ENCODE data around the gene TMTC2.
A peak's percentile ranks its signal among the peaks of the same experiment; 100 is the strongest.

TMTC2 gene

DNA sequence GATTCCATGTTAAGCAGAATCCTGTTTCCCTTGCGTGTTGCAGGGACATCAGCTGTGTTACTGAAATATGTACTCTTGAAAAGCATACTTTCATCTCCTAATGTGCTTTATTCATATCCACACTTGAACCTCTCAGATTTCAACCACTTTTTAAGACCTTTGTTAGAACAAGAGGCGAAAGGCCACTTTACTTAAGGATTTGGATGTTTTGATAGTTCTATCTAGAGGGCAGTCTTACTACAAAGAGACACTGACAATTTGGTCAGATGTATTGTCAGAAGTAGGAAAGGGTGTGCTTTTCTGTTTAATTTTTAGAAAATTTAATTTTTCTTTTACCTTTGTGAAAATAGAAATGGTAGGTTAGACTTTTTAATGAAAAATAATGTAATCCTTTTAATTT lies 267.9 kb downstream of the TMTC2 start:
- no peak for DNase-seq

DNA sequence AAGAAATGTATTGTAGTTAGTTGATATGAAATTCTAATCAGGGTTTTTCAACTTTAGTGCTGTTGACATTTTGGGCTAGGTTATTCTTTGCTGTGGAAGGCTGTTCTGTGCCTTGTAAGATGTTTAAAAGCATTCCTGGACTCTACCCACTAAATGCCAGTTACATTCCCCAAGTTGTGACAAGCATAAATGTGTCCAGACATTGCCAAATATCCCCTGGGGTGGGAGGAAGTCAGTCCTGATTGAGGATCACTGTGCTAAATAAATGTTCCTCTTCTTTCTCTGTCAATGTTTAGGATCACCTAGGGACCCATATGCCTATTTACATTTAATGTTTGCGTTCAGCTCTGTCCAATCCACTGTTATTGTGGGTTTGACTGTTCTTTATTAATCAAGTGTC lies 268.3 kb downstream of the TMTC2 start:
- DNase-seq, result no peak

DNA sequence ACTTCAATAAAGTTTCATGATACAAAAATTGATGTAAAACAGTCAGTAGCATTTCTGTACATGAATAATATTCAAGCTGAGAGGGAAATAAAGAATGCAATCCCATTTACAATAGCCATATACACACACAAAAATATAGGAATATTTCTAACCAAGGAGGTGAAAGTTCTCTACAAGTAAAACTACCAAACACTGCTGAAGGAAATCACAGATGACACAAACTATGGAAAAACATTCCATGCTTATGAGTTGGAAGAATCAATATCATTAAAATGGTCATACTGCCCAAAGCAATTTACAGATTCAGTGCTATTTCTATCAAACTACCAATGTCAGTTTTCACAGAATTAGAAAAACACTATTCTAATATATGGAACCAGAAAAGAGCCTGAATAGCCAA lies 272.3 kb downstream of the TMTC2 start:
- no peak for DNase-seq

DNA sequence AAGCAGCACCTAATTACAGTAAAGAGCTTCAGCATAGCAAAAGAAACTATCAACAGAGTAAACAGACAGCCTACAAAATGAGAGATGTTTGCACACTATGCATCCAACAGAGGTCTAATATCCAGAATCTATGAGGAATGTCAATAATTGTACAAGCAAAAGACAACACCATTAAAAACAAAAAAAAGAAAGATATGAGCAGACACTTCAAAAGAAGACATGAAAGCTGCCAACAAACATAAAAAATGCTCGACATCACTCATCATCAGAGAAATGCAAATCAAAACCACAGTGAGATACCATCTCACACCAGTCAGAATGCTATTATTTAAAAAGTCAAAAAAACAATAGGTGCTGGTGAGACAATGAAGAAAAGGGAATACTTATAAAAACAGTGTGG lies 273.1 kb downstream of the TMTC2 start:
- DNase-seq, result no peak

DNA sequence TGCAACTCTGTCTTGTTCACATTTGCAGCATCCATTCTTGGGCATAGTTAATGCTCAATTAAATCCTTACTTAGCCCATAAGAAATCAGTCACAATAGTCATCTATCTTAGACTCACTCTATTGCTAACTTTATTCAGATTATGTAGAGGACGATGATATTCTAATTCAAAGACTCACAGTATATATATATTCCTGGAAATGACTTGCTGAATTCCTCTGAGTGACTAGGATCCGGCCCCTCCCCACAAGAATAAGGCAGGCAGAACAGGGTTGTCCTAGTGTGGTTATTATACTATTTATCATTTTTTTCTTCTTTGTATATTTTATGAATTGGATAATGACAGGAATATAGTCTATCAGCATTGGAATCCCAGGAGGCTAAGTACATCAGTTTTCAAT lies 275.1 kb downstream of the TMTC2 start:
- DNase-seq, result no peak

DNA sequence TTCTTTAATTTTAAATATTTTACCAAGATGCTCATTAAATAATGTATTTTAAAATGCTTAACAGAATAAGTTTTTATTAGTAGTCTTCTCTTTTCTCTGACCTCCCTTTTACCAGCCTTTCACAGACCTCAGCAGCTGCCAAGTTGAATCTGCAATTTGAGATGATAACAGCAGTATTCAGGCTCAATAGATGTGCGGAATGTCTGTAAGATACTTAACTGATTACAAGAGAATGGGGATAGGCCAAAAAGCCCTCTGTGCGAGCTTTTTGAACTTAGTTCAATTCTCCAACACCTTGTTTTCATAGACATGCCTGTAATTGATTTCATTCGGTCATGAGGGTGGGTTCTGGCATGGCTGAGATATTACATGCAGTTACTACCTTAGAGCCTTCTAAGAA lies 277.2 kb downstream of the TMTC2 start:
- DNase-seq, result no peak

DNA sequence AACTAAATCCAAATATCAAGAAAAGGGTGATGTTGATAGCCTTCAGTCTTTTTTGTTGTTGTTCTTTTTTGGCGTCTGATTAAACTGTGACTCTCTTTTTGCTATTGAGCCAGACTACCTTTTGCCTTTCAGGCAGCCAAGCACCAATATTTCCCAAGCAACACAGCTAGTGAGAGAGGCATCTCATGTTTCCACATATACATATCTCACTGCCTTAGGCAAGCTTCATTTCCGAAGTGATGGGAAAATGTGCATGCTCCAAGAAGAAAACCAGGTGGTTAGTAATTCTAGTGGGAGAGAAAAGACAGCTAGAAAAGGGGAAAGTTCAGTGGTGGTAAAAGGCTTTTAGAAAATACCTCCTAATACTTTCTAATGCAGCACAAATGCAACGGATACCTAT lies 277.7 kb downstream of the TMTC2 start:
- no peak for DNase-seq

DNA sequence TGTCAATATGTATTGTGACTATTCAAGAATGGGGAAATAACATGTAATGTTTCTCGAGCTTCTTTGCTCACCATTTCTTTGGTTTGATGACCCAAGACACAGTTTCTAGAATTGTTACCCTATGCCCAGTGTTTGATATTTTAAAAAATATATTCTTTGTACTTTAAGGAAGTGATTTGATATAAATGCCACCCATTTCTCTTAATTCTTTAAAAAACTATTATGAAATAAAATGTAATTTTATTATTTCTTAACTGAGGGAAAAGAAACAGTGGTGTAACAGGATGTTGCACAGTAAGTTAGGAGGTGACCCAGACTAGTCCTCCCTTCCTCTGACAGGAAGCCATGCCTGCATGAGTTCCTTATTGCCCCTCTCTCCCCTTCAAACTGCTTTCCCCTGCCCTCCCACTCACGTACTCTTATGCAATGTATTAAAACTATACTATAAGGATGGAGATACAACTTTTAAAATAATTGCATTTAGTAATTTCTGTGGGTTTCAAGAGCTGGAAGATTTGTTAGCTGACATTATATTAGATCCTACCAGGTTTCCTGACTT lies 279.4 kb downstream of the TMTC2 start:
- DNase-seq, result no peak

DNA sequence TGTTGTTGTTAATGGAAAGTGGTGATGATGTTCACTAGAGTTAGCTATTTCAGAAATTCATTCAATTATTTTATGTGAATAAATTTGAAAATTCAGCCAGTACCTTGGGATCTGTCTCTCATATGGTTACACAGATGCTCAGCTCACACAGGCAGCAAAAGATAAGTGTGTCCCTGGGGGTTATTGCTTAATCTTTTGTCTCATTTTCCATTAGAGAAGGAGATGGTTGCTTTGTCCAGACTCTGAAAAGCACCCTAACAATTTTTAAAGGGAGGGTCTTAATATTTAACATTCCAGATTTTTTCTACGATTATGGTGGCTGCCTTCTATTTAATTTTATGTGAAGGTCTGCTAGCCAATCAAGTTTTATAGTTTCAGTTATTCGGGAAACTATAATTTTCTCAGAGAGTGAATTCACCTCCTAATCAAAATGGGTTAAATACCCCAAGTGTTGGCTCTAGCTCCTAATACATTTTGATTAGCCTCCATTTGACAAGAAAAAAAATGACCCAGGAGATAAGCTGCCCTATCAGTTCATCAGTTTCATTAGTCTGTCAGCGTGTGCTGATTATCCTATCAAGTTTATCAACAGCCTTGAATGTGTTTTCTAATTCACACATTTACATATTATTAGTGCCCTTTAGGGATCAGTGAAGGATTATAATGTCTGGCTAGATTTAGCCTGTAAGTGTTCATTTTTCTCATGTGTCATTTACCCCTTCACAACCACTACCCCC lies 282.1 kb downstream of the TMTC2 start:
- no peak for DNase-seq

DNA sequence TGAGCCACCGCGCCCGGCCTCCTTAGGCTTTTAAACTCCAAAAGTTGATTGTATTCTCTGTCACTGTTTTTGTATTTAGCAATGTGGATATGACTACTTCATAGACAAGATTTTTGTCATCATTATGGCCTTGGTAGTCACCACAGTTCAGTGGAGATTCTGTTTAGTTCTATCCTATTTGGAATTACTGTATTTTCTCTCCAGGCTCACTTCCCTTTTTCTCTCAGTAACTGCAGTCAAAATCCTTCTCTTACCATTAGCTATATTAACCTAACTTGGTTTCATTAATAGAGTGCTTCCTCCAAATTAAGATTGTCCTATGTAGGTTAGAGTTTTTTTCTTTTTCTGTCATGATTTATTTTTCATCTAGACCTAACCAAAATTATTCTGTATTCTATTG lies 283.9 kb downstream of the TMTC2 start:
- DNase-seq, result no peak

DNA sequence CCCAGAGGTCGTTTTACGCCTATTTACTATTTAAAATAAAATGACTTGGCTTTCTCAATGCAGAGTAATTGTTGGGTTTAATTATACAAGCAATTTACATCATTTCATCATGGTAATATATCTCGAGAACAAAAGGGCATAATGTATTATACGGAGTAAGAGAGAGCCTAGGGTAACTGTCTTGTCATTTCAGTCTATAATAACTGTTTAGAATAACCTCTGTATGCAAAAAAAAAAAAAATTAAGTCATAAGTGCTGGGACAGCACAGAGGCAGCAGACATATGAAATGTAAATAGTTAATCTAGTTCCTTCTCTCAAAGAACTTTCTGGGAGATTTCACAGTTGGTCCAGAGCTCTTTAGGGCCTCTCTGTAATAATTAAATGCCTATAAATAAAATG lies 284.9 kb downstream of the TMTC2 start:
- no peak for DNase-seq

DNA sequence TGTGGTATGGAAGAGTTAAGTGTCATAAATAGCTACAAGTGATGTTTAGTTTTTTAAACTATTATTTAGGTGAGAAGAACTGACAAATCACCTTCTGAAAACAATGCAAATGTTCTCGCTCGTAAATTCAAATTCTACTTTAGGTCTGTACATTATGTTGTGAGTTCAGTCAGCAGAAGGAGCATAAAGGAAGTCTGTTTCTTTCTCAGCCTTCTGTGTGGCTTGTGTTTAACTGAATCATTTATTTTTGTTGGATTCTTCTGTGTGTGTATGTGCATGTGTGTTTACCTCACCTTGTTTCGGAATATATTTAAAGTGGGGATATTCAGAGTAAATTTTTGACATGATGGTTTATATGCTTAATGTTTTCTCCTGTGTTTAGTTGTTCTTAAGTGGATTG lies 285.9 kb downstream of the TMTC2 start:
- DNase-seq, result no peak

DNA sequence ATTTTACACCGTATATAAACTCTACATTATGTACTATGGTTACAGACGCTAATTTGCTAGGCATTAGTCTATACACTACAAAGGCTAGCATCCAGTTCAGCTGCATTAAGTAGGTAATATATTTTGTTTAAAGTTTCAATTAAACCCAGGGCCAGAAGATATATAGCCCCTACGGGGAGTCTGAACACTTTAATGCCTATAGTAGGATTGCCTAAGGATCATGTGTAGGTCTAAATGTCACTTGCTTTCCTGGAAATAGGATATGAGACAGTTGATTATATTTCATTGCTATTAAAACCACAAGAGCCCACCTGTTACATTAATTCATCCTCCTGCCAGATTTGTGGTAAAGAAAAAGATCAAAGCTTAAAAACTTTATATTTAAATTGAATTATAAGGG lies 286.9 kb downstream of the TMTC2 start:
- peak; percentile 12 for DNase-seq

DNA sequence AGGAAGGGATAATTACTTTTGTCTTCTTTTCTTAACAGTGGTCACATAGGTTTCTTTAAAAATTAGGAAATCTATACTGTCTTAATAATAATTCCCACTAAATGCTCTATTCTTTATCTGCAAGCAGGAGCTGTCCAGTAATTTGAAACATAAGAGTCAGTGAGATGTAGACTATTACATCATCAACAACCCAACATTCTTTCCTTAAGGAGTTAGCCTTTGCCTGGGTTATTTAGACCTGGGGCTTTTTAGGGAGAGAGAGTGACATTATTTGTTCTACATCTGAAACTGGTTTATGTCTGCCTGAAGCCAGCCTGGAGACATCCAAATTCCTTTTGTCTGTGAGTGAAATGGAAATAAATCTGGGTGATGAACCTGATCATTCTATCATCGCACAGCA lies 294.4 kb downstream of the TMTC2 start:
- no peak for DNase-seq

DNA sequence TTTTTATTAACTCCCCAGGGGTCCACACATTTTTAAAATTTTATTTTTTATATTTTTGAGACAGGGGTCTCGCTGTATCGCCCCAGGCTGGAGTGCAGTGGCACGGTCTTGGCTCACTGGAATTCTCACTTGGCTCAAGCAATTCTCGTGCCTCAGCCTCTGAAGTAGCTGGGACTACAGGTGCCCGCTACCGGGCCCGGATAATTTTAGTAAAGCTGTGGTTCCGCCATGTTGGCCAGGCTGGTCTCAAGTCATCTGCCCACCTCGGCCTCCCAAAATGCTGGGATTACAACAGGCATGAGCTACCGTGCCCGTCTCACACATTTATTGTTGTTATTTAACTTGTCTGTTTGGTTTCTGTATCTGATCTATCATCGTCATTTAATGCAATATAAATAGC lies 307.4 kb downstream of the TMTC2 start:
- no peak for DNase-seq

DNA sequence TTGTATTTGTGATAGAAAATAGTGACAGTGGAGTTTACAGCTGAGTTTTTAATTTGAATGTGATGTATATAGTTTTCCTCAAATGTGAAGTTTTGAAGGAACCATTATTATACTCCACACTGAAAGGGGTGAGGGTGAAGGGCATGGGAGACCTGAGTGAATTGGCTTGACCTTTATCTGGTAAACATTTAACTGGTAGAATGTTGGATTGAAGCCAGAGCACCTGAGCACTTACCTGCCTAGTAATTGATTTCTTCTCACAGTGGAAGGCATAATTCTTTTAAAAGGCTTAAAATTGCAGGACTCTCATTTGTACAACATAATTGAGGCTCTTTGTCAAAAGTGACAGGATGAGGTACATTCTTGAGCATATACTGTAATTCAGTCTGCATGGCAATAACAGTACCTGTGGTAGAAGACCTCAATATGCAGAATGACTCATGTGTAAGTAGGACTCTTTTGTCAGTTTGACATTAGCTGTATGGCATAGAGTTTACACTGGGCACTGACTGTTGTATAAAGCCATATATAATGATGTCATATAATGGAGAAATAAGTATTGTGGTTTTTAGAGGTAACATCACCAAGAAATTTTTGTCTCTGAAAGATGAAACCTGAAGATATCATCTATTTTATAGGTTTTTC lies 309.6 kb downstream of the TMTC2 start:
- DNase-seq, result no peak

DNA sequence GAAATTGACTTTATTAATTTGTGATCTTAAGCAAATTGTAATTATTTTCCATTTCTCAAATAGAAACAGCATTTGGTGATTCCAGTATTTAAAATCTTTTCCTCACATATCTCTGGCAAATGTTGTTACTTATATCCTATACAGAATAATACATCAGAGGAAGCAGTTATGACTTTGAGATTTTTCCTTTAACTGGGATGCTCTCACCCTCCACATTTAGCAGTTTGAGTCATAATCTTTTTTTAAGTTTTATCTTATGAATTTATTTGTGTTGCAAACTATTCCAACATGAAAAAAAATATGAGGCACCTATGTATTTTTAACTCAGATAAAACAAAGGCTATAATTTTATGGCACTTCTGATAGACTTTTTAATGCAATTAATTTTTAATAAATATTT lies 311.8 kb downstream of the TMTC2 start:
- no peak for DNase-seq

DNA sequence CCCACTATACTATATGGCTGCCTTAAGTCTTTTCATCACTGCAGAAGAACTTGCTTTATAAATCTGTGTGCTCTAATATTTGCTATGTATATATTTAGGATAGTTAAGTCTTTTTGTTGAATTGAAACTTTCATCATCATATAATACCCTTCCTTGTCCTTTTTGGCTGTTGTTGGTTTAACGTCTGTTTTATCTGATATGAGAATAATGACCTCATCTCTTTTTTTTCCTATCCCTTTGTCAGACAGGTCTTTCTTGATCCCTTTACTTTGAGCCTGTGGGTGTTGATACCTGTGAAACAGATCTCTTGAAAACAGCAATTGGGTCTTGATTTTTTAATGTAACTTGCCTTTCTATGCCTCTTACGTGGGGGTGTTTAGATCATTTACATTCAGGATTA lies 316.3 kb downstream of the TMTC2 start:
- DNase-seq, result no peak

DNA sequence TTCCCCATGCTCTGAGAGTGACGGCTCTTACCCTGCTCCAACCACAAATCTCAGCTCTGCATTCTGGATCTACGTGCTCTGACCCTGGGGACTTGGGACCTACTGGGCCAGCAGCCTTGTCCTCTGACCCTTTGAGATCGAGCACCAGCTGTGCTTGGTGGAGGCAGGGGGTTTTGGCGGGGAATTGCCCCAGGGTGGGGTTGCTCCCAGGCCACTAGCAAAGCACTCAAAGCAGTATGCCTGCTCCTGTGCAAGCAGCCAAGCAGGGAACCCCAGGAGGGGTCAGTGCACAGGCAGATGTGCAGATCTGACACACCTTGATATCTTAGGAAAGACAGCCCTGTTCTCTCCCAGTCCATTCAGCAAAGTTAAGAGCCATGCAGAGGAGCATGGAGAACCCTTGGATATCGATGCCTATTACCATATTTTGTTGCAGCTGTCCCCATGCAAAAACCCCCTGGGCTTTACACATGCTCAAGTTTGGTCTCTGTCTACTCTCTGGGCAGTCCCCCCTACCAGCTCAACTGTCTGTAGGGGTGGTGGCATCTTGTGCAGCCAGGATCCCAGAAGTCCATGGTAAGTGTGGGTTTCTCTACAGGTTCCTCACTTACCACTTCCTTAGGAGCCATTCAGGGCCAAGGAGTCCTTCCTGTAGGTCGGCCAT lies 319.0 kb downstream of the TMTC2 start:
- DNase-seq, result no peak

DNA sequence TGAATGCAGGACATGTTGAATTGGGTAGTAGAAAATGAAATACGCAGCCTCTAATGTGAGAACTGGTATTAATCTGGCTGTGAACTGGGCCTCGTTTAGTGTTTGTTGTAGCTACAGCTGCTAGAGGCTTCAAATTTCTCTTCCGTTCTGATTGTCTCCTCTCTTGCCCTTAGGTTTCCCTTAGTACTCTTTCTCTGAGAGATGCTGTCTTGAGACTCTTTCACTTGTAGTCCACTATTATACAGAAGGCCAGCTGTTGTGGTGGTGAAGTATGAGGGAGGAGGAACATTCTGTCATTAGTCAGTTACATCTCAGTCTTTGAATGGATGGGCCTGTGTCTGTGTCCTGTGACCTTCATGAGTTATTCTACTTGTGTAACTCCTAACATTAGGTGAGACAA lies 322.0 kb downstream of the TMTC2 start:
- no peak for DNase-seq

DNA sequence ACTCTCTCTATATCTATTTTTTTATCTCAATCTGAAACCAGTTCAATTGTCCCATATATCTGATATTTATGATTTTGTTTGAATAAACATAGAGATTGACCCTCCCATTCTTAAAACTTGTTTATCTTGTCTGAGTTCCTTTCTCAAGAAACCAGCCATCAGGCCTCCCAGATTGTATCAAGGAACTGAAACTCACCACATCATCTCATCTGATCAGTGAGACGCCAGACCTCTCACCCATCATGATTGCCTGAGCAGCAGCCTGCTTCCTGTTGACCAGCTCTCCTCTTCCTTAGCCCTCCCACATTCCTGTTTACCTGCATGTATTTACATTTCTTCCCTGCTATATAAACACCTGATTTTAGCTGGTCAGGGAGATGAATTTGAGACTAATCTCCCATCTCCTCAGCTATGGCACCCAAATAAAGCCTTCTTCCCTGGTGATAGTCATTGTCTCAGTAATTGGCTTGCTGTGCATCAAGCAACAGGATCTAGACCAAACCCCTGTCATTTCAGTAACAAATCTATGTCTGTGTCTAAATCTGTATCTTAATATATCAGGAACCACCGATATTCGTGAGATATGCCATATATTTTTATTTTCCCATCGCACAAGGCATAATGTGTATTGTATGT lies 323.6 kb downstream of the TMTC2 start:
- DNase-seq, result no peak

DNA sequence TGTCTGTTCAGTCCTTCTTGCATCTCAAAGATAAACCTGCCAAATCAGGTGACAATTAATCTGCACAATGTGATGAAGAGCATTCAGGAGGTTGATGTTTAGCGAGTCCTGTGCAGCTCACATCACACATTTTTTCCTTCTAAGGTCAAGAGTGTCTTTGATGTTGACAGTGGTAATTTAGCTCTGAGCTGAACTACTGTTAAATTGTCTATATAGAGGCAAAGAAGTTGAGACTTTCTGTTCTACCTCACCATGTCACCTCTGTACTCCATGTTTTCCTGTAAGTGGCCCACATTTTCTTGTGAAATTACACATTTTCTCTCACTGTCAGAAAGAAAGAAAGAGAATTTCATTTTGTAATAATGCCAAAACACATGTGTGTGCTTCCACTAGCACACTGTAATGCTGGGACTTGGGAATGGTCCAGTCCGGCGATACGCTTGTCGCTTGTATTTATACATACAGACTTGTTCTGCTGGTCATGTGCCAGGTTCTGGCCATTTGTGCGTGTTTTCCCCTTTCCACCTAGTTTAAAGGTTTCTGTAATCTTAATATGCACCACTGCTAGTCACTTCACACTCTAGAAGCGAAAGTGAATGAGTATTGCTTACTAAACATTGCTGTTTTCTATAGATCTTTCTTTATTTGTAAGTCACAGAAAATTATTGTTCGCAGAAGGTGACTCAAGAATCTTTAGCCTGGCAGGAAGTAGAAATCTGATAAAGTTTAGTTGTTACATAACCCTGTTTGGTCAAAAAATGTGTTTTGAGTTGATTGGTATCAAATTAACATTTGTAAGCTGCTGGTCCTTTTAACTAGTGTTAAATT lies 328.9 kb downstream of the TMTC2 start:
- DNase-seq, result no peak
